ENCODE measurements around the gene SPECC1. TPM values are rescaled to one million over a fixed set of nuclear protein-coding genes. Genes with fewer than 3 reads are reported as not detected.

The SPECC1 gene
- total and polyA plus RNA-seq, 12 donors: 19.2 to 96.1 (median 40.3) TPM

- TF ChIP-seq, protein P1, sequence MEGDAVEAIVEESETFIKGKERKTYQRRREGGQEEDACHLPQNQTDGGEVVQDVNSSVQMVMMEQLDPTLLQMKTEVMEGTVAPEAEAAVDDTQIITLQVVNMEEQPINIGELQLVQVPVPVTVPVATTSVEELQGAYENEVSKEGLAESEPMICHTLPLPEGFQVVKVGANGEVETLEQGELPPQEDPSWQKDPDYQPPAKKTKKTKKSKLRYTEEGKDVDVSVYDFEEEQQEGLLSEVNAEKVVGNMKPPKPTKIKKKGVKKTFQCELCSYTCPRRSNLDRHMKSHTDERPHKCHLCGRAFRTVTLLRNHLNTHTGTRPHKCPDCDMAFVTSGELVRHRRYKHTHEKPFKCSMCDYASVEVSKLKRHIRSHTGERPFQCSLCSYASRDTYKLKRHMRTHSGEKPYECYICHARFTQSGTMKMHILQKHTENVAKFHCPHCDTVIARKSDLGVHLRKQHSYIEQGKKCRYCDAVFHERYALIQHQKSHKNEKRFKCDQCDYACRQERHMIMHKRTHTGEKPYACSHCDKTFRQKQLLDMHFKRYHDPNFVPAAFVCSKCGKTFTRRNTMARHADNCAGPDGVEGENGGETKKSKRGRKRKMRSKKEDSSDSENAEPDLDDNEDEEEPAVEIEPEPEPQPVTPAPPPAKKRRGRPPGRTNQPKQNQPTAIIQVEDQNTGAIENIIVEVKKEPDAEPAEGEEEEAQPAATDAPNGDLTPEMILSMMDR (IDR thresholded peaks at IDR 0.05): no peak
- TF ChIP-seq POLR2A (IDR thresholded peaks at IDR 0.05): peak; percentile 36 to 76
- peak; percentile 93 to 96 (median 95) for DNase-seq
- Histone ChIP-seq H3K4me3 (peak within 1 kb of the TSS; percentile 84 to 100 (median 93)), H3K27me3 (no peaks in the 10 kb centered on the region), H3K4me1 (replicated peaks in 1 of 2) (peaks cover 30 to 33% of the 10 kb centered on the region in 2 donors), H3K36me3 (replicated peaks in 1 of 2) (no peaks in the 10 kb centered on the region), H3K9me3 (replicated peaks in 1 of 3) (no peaks in the 10 kb centered on the region), H3K27ac (peak within 1 kb of the TSS; percentile 75 to 93 (median 79))
- intact Hi-C loops (cut with DNase I): no loop called here
- WGBS, 4 donors: 0 to 2% (median 1%) methylated on average over 10 to 75 of the region's 75 CpGs
Observed at GRCh38 chr17:19977293-19978208, 31.6 kb upstream of the SPECC1 start, which contains the start of gene AKAP10. Gene AKAP10, minus strand, starts transcription at chr17:19977828. Its CDS starts 149 bp downstream, at chr17:19977679.

- no peak for TF ChIP-seq POLR2A (IDR thresholded peaks at IDR 0.05)
- peaks cover 30 to 33% of the 10 kb centered on the region in 2 donors for H3K4me1 ChIP-seq (replicated peaks in 1 of 2)
- peak in 5 of 7 donors; percentile 22 to 69 (median 44) for DNase-seq
- H3K36me3 ChIP-seq (replicated peaks in 1 of 2): no peaks in the 10 kb centered on the region
- H3K9me3 ChIP-seq (replicated peaks in 1 of 3): no peaks in the 10 kb centered on the region
- H3K27ac ChIP-seq: peak overlapping the region in 4 of 5 donors; percentile 75 to 93 (median 86)
- intact Hi-C loops (cut with DNase I): no loop called here
- WGBS, 4 donors: 41 to 66% (median 45%) methylated on average over 8 to 22 of the region's 22 CpGs
- peak overlapping the region in 3 of 4 donors; percentile 84 to 100 (median 99) for H3K4me3 ChIP-seq
- no peaks in the 10 kb centered on the region for H3K27me3 ChIP-seq
Observed at GRCh38 chr17:19978209-19978802, 30.9 kb upstream of the SPECC1 start.

DNA sequence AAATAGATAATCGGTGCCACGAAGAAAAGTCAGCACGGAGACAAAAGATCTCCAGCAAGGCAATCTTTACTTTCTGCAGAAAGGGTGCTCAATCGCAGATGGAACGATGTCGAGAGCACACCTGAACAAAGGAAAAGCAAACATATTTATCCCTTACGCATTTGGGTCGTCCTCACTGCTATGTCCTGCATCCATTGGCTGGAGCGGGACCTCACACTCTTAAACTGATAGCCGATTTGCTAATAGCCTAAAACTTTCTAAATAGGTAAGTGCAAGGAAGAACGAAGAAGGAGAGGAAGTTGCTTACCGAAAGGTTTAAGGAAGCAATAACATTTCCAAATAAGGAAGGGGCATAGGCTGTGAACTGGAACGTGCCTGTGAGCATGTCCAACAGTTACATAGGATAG is 30.4 kb upstream of the SPECC1 start:
- Histone ChIP-seq H3K4me1 (replicated peaks in 1 of 2) (peaks cover 30 to 33% of the 10 kb centered on the region in 2 donors), H3K36me3 (replicated peaks in 1 of 2) (no peaks in the 10 kb centered on the region), H3K9me3 (replicated peaks in 1 of 3) (no peaks in the 10 kb centered on the region), H3K4me3 (peak overlapping the region in 1 of 4 donors; percentile 99), H3K27ac (peak overlapping the region in 3 of 5 donors; percentile 79 to 93 (median 92)), H3K27me3 (no peaks in the 10 kb centered on the region)
- intact Hi-C loops (cut with DNase I): no loop called here
- peak in 1 of 7 donors; percentile 20 for DNase-seq
- no peak for TF ChIP-seq POLR2A (IDR thresholded peaks at IDR 0.05)
- TF ChIP-seq, protein P1 (IDR thresholded peaks at IDR 0.05): no peak
- WGBS, 4 donors: 89 to 93% (median 90%) methylated on average over 13 of the region's 13 CpGs

- Histone ChIP-seq H3K36me3 (replicated peaks in 1 of 2) (no peaks in the 10 kb centered on the region), H3K9me3 (replicated peaks in 1 of 3) (no peaks in the 10 kb centered on the region), H3K27ac (peak overlapping the region in 3 of 5 donors; percentile 53 to 93 (median 73)), H3K4me3 (peak overlapping the region in 1 of 4 donors; percentile 40), H3K27me3 (no peaks in the 10 kb centered on the region), H3K4me1 (replicated peaks in 1 of 2) (peaks cover 27 to 33% of the 10 kb centered on the region in 2 donors)
- intact Hi-C loops (cut with DNase I): no loop called here
- 43 to 70% (median 58%) methylated on average over 16 to 43 of the region's 43 CpGs for WGBS, 4 donors
- TF ChIP-seq, protein P1 (IDR thresholded peaks at IDR 0.05): no peak
- TF ChIP-seq POLR2A (IDR thresholded peaks at IDR 0.05): peak in 1 of 2 donors; percentile 45
- peak; percentile 63 to 75 (median 68) for DNase-seq
Observed at GRCh38 chr17:19979917-19980770, 29.0 kb upstream of the SPECC1 start.

All from adrenal gland (tissue), 12 donors.